Duodenal mucosa (tissue), 2 donors: ENCODE measurements around the gene GRB2.

ENCODE experiments used
- H3K27ac ChIP-seq: one replicate; pipeline ENCODE4 v1.7.0; 2013; ENCODE audit warnings: low read depth, low read length
- H3K27me3 ChIP-seq, 2 donors: one replicate each; pipeline ENCODE4 v1.7.0; 2013; ENCODE audit warnings: low read length in 2 of 2, control low read depth in 1 of 2; ENCODE audit not compliant: insufficient read depth in 2 of 2, control insufficient read depth in 1 of 2
- H3K36me3 ChIP-seq, 2 donors: one replicate each; pipeline ENCODE4 v1.7.0; 2013; ENCODE audit warnings: low read length in 2 of 2, control low read depth in 1 of 2; ENCODE audit not compliant: insufficient read depth in 2 of 2, control insufficient read depth in 1 of 2
- H3K4me1 ChIP-seq, 2 donors: one replicate each; pipeline ENCODE4 v1.7.0; 2013; ENCODE audit warnings: low read length in 2 of 2, control low read depth in 1 of 2; ENCODE audit not compliant: insufficient read depth in 2 of 2, control insufficient read depth in 1 of 2
- H3K4me3 ChIP-seq, 2 donors: one replicate each; pipeline ENCODE4 v1.7.0; 2013; ENCODE audit warnings: low read length in 2 of 2, low read depth in 1 of 2
- H3K9ac ChIP-seq, 2 donors: one replicate each; pipeline ENCODE4 v1.7.0; 2013; ENCODE audit warnings: low read length in 2 of 2, low read depth in 1 of 2
- H3K9me3 ChIP-seq, 2 donors: one replicate each; pipeline ENCODE4 v1.7.0; 2013; ENCODE audit warnings: low read length in 2 of 2, control low read depth in 1 of 2; ENCODE audit not compliant: control insufficient read depth in 1 of 2

GRB2 gene

GRCh38 chr17:75315541-75316243, 89.8 kb downstream of the GRB2 start:
- peaks cover 11 to 21% of the 10 kb centered on the region in 2 donors for H3K36me3 ChIP-seq
- no peak overlapping the region for H3K4me3 ChIP-seq
- H3K9me3 ChIP-seq, result no peaks in the 10 kb centered on the region
- H3K27me3 ChIP-seq, result no peaks in the 10 kb centered on the region
- H3K27ac ChIP-seq, result peak overlapping the region; percentile 25
- peak overlapping the region in 1 of 2 donors; percentile 25 for H3K9ac ChIP-seq
- peaks cover 11 to 17% of the 10 kb centered on the region in 2 donors for H3K4me1 ChIP-seq

- Histone ChIP-seq H3K27me3 (no peaks in the 10 kb centered on the region), H3K27ac (peak overlapping the region; percentile 20), H3K9me3 (no peaks in the 10 kb centered on the region)
Measured at GRCh38 chr17:75313941-75314551, 91.4 kb downstream of the GRB2 start.

DNA sequence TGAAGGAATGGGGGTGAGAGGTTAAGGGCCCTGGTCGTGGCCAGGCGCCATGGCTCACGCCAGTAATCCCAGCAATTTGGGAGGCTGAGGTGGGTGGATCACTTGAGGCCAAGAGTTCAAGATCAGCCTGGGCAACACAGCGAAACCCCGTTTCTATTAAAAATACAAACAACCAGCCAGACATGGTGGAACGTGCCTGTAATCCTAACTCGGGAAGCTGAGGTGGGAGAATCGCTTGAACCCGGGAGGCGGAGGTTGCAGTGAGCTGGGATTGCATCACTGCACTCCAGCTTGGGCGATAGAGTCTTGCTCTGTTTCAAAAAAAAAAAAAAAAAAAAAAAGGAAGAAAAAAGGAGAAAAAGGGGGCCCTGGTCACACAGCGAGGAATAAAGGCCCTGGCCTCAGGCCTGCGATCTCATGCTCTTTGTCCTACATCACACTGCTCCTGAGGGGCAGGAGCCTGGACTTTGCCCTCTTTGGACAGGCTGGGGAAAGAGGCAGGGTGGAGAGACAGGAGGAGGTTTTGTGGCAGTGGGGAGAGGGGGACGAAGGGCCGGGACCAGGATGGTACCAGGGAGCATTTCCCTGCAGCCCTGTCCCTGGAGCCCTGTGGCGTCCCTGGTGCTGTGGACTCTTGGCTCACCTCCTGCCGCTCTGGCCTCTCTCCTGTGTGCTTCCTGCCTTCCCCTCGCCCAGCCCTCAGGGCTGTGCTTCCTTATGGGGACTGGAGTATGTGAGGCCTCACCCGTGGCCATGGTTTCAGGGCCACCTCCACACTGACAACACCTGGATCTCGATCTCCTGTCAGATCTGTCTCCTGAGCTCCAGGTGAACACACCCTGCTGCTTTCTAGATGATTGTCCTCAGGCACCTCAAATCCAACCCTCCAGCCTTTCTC, 96.5 kb downstream of the GRB2 start:
- Histone ChIP-seq H3K4me1 (peaks cover 15 to 20% of the 10 kb centered on the region in 2 donors), H3K27ac (peak overlapping the region; percentile 83), H3K9me3 (no peaks in the 10 kb centered on the region), H3K9ac (peak overlapping the region; percentile 48 to 54), H3K27me3 (no peaks in the 10 kb centered on the region), H3K36me3 (no peaks in the 10 kb centered on the region), H3K4me3 (peak overlapping the region; percentile 16 to 35)

More at GRCh38 chr17:75313941-75314551, 91.4 kb downstream of the GRB2 start:
- Histone ChIP-seq H3K36me3 (peaks cover 0 to 11% of the 10 kb centered on the region in 2 donors), H3K4me1 (peaks cover 17 to 27% of the 10 kb centered on the region in 2 donors), H3K4me3 (no peak overlapping the region), H3K9ac (no peak overlapping the region)

DNA sequence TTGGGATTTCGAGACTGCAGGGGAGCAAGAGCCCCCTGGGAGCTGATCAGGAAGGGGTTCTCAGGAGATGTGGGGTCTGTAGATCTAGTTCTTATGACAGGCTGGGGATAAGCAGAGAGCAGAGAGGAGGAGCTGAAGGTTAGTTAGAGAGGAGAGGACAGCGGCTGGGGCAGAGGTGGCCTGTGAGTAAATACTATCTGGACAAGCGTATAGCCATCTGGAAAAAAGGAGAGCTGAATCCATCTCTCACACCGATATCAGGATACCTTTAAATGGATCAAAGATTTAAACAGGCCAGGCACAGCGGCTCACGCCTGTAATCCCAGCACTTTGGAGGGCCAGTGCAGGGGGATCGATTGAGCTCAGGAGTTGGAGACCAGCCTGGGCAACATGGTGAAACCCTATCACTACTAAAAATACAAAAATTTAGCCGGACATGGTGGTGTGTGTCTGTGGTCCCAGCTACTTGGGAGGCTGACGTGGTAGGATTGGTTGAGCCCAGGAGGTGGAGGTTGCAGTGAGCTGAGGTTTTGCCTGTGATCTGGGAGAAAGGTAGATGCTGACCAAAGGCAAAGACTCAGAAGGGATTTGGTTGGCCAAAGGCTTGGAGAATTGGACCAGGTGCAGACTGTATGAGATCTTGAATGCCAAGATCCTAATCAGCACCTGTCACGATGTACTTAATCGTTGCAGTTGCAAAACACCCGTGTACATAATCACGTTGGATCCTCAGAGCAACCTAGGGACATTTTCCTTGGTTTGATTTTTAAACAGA, 97.3 kb downstream of the GRB2 start:
- Histone ChIP-seq H3K27me3 (no peaks in the 10 kb centered on the region), H3K9me3 (no peaks in the 10 kb centered on the region), H3K4me1 (peaks cover 15 to 19% of the 10 kb centered on the region in 2 donors), H3K36me3 (no peaks in the 10 kb centered on the region), H3K9ac (no peak overlapping the region), H3K27ac (no peak overlapping the region), H3K4me3 (no peak overlapping the region)

DNA sequence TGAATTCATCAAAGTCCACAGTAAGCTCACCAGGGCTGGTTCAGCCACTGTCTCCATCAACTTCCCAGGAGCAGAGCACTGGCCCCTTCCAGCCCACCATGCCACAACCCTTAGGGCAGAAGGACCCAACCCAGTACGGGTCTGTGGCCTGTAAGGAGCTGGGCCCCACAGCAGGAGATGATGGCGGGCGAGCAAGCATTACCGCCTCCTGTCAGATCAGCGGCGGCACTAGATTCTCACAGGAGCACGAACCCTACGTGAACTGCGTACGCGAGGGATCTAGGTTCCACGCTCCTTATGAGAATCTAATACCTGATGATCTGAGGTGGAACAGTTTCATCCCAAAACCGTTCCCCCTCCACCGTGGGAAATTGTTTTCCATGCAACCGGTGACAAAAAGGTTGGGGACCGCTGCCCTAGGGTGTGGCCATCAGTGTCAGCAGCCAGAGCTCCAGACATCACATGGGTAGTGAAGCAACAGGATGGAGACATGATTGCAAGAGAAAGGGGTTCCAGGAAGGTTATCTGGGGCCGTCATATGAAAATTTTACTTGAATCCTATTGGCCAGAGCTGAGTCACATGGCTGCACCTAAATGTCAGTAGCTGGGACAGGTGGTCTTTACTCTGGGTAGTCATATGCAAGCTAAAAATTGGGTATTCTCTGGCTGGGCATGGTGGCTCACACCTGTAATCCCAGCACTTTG, 103.8 kb downstream of the GRB2 start:
- H3K4me1 ChIP-seq, result no peaks in the 10 kb centered on the region
- no peak overlapping the region for H3K27ac ChIP-seq

GRCh38 chr17:75301049-75301448, 104.4 kb downstream of the GRB2 start:
- H3K27ac ChIP-seq, result no peak overlapping the region
- H3K4me1 ChIP-seq, result no peaks in the 10 kb centered on the region
- no peak overlapping the region for H3K9ac ChIP-seq
- no peaks in the 10 kb centered on the region for H3K36me3 ChIP-seq
- no peak overlapping the region for H3K4me3 ChIP-seq
- no peaks in the 10 kb centered on the region for H3K27me3 ChIP-seq
- no peaks in the 10 kb centered on the region for H3K9me3 ChIP-seq

More for the DNA sequence above, 103.8 kb downstream of the GRB2 start:
- H3K9ac ChIP-seq, result no peak overlapping the region
- no peaks in the 10 kb centered on the region for H3K27me3 ChIP-seq
- no peaks in the 10 kb centered on the region for H3K9me3 ChIP-seq
- H3K36me3 ChIP-seq, result no peaks in the 10 kb centered on the region
- H3K4me3 ChIP-seq, result no peak overlapping the region

DNA sequence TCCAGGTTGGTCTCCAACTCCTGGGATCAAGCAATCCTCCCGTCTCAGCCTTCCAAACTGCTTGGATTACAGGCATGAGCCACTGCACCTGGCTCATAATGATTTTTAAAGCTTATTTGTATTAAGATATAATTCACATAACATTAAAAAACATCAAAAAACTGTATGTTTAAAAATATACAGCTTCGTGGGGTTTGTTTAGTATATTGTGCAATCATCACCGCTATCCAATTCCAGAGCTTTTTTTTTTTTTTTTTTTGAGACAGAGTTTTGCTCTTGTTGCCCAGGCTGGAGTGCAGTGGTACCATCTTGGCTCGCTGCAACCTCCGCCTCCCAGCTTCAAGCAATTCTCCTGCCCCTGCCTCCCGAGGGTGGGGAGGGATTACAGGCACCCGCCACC, 105.2 kb downstream of the GRB2 start:
- Histone ChIP-seq H3K4me1 (peaks cover 3 to 7% of the 10 kb centered on the region in 2 donors), H3K9ac (no peak overlapping the region)

DNA sequence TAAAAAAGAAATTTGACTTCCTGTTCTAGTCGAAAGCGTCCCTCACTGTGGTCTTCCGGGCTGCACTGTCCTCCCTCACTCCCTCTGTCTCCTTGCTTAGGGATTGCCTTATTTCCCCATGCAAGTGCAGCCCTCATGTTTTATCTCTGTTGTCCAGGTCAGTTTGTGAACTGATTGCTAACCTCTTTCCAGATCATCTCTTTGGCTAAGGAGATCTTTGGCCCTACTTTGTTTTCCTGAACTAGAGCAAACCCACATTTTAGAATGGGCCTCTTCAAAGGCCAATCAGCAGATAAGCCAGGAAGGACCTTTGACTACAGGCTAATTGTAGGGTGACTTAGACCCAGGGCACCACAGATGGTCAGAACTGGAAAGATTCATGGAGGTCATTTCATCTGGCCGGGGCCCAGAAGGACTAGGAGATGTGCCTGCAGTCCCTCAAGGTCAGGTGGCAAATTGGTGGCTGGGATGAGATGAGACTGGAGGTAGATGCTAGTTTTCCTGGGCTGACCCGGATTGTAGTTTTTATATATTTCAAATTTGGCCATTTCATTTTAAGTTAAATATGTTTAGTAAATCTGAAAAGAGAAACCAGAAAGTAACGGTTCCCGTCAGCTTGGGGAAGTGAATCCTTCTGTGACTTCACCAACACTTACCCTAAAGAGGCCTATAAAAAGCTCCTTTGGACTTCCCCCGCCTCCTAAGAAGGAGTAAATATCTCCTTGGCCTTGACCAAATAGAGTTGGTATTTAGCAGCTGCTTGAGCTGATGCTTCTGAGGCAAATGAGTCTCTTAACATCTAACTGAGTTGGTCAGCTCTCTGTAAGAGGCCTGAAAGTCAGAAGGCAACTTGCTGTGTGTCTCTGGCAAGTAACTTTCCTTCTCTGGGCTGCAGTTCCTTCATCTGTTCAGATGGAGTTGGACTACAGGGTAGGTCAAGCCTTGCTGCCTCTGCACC, 110.0 kb downstream of the GRB2 start:
- no peaks in the 10 kb centered on the region for H3K9me3 ChIP-seq
- H3K27me3 ChIP-seq, result no peaks in the 10 kb centered on the region
- H3K9ac ChIP-seq, result no peak overlapping the region
- peak overlapping the region; percentile 73 for H3K27ac ChIP-seq
- no peaks in the 10 kb centered on the region for H3K36me3 ChIP-seq
- peaks cover 6 to 9% of the 10 kb centered on the region in 2 donors for H3K4me1 ChIP-seq
- peak overlapping the region in 1 of 2 donors; percentile 26 for H3K4me3 ChIP-seq

More for the DNA sequence above, 105.2 kb downstream of the GRB2 start:
- H3K4me3 ChIP-seq, result no peak overlapping the region
- no peaks in the 10 kb centered on the region for H3K9me3 ChIP-seq
- H3K27ac ChIP-seq, result no peak overlapping the region
- no peaks in the 10 kb centered on the region for H3K27me3 ChIP-seq
- H3K36me3 ChIP-seq, result no peaks in the 10 kb centered on the region
